Right lobe of liver (tissue), 4 donors: ENCODE measurements around the gene CUBN.

Experiments
- CTCF ChIP-seq, 4 donors: fragments of 200-600 bp in 3 of 4; fragments of 450-650 bp in 1 of 4; IDR thresholded peaks; one replicate each; pipeline versions ENCODE4 v1.5.1 to v1.8.0; 2016 to 2022; ENCODE audit warnings: antibody characterized with exemption in 4 of 4, mild to moderate bottlenecking in 2 of 4
- POLR2A ChIP-seq: fragments of 450-650 bp; IDR thresholded peaks from one replicate; pipeline ENCODE4 v1.6.1; 2017; ENCODE audit warnings: antibody characterized with exemption, mild to moderate bottlenecking
- donor health status: DM: no; HTN: no; CAD: no.
- donor health status: DM: no; HTN: no; CAD: no.
- donor health status: DM: no; HTN: yes; CAD: no.

- TF ChIP-seq CTCF (IDR thresholded peaks at IDR 0.05): no peak
- no peak for TF ChIP-seq POLR2A
Observed at GRCh38 chr10:17176091-17176490, 46.5 kb upstream of the CUBN start.
